ENCODE results near the gene STK39.

DNA sequence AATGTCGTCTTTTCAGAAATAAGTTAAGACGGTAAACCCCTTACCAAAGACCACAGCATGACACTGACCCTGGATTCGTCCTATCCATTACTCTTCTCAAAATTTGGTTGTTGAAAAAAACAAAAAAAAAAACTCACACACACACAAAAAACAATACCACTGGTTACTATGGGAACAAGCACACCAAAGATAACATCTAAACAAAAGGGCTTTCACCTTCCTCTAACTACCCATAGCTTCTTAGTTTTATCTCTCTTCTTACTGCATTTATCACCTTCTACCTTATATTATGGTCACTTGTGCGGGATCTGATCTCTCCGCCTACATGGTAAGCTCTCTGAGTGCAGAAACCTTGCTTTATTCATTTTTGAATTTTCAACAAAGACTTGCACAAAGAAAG, 192.7 kb downstream of the STK39 start:
- no peak for TF ChIP-seq SIX5 (IDR thresholded peaks at IDR 0.05; ENCODE audit: borderline replicate concordance in 1 of 2, insufficient read depth in 1 of 2, low read depth in 1 of 2, low read length in 2 of 2)
- no peak for TF ChIP-seq EP300 (IDR thresholded peaks at IDR 0.05; ENCODE audit: low read length)
- TF ChIP-seq, protein P1, sequence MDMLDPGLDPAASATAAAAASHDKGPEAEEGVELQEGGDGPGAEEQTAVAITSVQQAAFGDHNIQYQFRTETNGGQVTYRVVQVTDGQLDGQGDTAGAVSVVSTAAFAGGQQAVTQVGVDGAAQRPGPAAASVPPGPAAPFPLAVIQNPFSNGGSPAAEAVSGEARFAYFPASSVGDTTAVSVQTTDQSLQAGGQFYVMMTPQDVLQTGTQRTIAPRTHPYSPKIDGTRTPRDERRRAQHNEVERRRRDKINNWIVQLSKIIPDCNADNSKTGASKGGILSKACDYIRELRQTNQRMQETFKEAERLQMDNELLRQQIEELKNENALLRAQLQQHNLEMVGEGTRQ (CRISPR knock-in tag; IDR thresholded peaks at IDR 0.05) = no peak
- no peak for TF ChIP-seq ZC3H8 (IDR thresholded peaks at IDR 0.05)
- no peak for TF ChIP-seq TAF15 (IDR thresholded peaks at IDR 0.05; ENCODE audit: low read depth, low read length)
- TF ChIP-seq RAD21 (CRISPR knock-in tag; conservative IDR thresholded peaks at IDR 0.05 in 1 of 2, IDR thresholded peaks at IDR 0.05 in 1 of 2) = no peak
- TF ChIP-seq, protein P2, sequence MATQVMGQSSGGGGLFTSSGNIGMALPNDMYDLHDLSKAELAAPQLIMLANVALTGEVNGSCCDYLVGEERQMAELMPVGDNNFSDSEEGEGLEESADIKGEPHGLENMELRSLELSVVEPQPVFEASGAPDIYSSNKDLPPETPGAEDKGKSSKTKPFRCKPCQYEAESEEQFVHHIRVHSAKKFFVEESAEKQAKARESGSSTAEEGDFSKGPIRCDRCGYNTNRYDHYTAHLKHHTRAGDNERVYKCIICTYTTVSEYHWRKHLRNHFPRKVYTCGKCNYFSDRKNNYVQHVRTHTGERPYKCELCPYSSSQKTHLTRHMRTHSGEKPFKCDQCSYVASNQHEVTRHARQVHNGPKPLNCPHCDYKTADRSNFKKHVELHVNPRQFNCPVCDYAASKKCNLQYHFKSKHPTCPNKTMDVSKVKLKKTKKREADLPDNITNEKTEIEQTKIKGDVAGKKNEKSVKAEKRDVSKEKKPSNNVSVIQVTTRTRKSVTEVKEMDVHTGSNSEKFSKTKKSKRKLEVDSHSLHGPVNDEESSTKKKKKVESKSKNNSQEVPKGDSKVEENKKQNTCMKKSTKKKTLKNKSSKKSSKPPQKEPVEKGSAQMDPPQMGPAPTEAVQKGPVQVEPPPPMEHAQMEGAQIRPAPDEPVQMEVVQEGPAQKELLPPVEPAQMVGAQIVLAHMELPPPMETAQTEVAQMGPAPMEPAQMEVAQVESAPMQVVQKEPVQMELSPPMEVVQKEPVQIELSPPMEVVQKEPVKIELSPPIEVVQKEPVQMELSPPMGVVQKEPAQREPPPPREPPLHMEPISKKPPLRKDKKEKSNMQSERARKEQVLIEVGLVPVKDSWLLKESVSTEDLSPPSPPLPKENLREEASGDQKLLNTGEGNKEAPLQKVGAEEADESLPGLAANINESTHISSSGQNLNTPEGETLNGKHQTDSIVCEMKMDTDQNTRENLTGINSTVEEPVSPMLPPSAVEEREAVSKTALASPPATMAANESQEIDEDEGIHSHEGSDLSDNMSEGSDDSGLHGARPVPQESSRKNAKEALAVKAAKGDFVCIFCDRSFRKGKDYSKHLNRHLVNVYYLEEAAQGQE (IDR thresholded peaks at IDR 0.05; ENCODE audit: borderline replicate concordance) = no peak
- TF ChIP-seq, protein P2 (CRISPR knock-in tag; IDR thresholded peaks at IDR 0.05; ENCODE audit: low read depth) = no peak
- no peak for TF ChIP-seq SLC30A9 (CRISPR knock-in tag; IDR thresholded peaks at IDR 0.05)
- no peak for TF ChIP-seq CBX8 (IDR thresholded peaks at IDR 0.05; ENCODE audit: borderline replicate concordance, extremely low read depth, low read depth, low read length, poor library complexity, severe bottlenecking)

Measured in K562 (cell line).